AG04450 (cell line): ENCODE results near the gene PGF. TPM values are rescaled to one million over a fixed set of nuclear protein-coding genes. Genes with fewer than 3 reads are reported as not detected.

Experiments used
- CTCF ChIA-PET: fragments of 300-600, 350-600 bp; formaldehyde crosslinking; extraction: SDS; loops from one replicate; lab custom pipeline; 2022; ENCODE audit warnings: antibody characterized with exemption, inconsistent platforms; lab: Charles Lee
- POLR2A ChIA-PET: fragments of 350-600 bp; formaldehyde crosslinking; extraction: SDS; loops from one replicate; lab custom pipeline; 2021; ENCODE audit warnings: antibody characterized with exemption, inconsistent platforms; lab: Yijun Ruan, JAX
- DNase-seq: peaks from one replicate; pipeline ENCODE4 v3.0.0-alpha.2; 2011; ENCODE audit warnings: low read depth, low spot score
- H3K27ac ChIP-seq: one replicate; pipeline ENCODE4 v1.5.1; 2012; ENCODE audit warnings: low read depth, low read length, control low read depth
- H3K27me3 ChIP-seq: one replicate; pipeline ENCODE4 v1.6.0; 2012; ENCODE audit warnings: low read length; ENCODE audit not compliant: control insufficient read depth, insufficient read depth
- H3K4me3 ChIP-seq: 2 replicates; pipeline ENCODE4 v1.5.1; 2011; ENCODE audit warnings: mild to moderate bottlenecking, low read depth, low read length, control low read depth
- H3K9me3 ChIP-seq: 2 replicates; pipeline ENCODE4 v1.5.1; 2012; ENCODE audit warnings: low read length; ENCODE audit not compliant: control insufficient read depth, insufficient read depth
- CTCF ChIP-seq: IDR thresholded peaks from 2 replicates; pipeline ENCODE4 v1.5.1; 2011; ENCODE audit warnings: low read depth, low read length, control low read depth, inconsistent platforms
- polyA plus RNA-seq: library from polyadenylated mRNA; depleted of rRNA; stranded (reverse); fragments of >200 nt; gene quantifications from 2 replicates; pipeline ENCODE4 v1.2.3, GENCODE V29; 2011

PGF gene
- polyA plus RNA-seq, 1 experiment: 0.63 TPM

GRCh38 chr14:74904635-74905503 is 50.5 kb downstream of the PGF start:
- ChIA-PET POLR2A (interaction anchor here (0.6 to 1.6 kb wide), 4 partner anchors 9 to 296 kb away, joined by 3 to 6 read pairs (median 5); no protein-coding TSS in a partner anchor), CTCF (interaction anchor here (0.8 to 5.8 kb wide), 28 partner anchors 10 to 296 kb away, joined by 3 to 227 read pairs (median 6); partner anchors contain the start of genes PROX2 and RPS6KL1)
- Histone ChIP-seq H3K27ac (no peak overlapping the region), H3K4me3 (no peak overlapping the region), H3K27me3 (no peaks in the 10 kb centered on the region), H3K9me3 (no peaks in the 10 kb centered on the region)
- TF ChIP-seq CTCF: no peak
- DNase-seq: no peak

GRCh38 chr14:74902941-74903705 is 52.3 kb downstream of the PGF start:
- CTCF ChIA-PET: interaction anchor here (0.6 to 5.8 kb wide), 5 partner anchors 11 to 251 kb away, joined by 3 to 227 read pairs (median 3); no protein-coding TSS in a partner anchor
- POLR2A ChIA-PET: no interaction called here

GRCh38 chr14:74898694-74899093 is 56.7 kb downstream of the PGF start:
- no peaks in the 10 kb centered on the region for H3K27me3 ChIP-seq
- no peak for TF ChIP-seq CTCF
- ChIA-PET CTCF (interaction anchor here (1.0 to 1.9 kb wide), 2 partner anchors 21 to 190 kb away, joined by 3 to 4 read pairs; no protein-coding TSS in a partner anchor), POLR2A (no interaction called here)
- no peaks in the 10 kb centered on the region for H3K9me3 ChIP-seq
- no peak overlapping the region for H3K4me3 ChIP-seq
- no peak for DNase-seq
- no peak overlapping the region for H3K27ac ChIP-seq

More at GRCh38 chr14:74902941-74903705, 52.3 kb downstream of the PGF start:
- TF ChIP-seq CTCF: no peak
- H3K27ac ChIP-seq: no peak overlapping the region
- H3K27me3 ChIP-seq: no peaks in the 10 kb centered on the region
- no peaks in the 10 kb centered on the region for H3K9me3 ChIP-seq
- DNase-seq: no peak
- H3K4me3 ChIP-seq: no peak overlapping the region

- no peak for TF ChIP-seq CTCF
- no peak for DNase-seq
- H3K4me3 ChIP-seq: no peak overlapping the region
- H3K9me3 ChIP-seq: no peaks in the 10 kb centered on the region
- no peaks in the 10 kb centered on the region for H3K27me3 ChIP-seq
- H3K27ac ChIP-seq: no peak overlapping the region
- ChIA-PET POLR2A (no interaction called here), CTCF (interaction anchor here (0.6 to 6.7 kb wide), 6 partner anchors 8 to 260 kb away, joined by 3 to 72 read pairs (median 5); no protein-coding TSS in a partner anchor)
Observed at GRCh38 chr14:74898083-74898482, 57.3 kb downstream of the PGF start.
